HCT116 (cell line): ENCODE results near the gene ENO2. TPM values are rescaled to one million over a fixed set of nuclear protein-coding genes. Genes with fewer than 3 reads are reported as not detected.
A peak's percentile ranks its signal among the peaks of the same experiment; 100 is the strongest.

ENCODE experiments used
- ATAC-seq: fragments of 200-7000 bp; cut with Tn5 transposase; 2 replicates; pipeline ENCODE4 v1.9.1; 2020; ENCODE audit warnings: mild to moderate bottlenecking, moderate library complexity
- BruUV-seq: library from RNA; stranded (reverse); fragments of 400-500 nt; replicated peaks from 2 replicates; lab custom pipeline; 2021; lab: Mats Ljungman, UMichigan
- CTCF ChIA-PET: fragments of 300-600 bp; sonication (Branson Sonifier 250); formaldehyde crosslinking; loops from one replicate; lab custom pipeline; 2021; ENCODE audit warnings: antibody characterized with exemption; lab: Charles Lee
- POLR2A ChIA-PET: fragments of 300-600, 350-600 bp; sonication (Branson Sonifier 250); formaldehyde crosslinking; loops from one replicate; lab custom pipeline; 2021; ENCODE audit warnings: antibody characterized with exemption; lab: Charles Lee
- RAD21 ChIA-PET, 2 experiments: fragments of 300-600 bp; sonication (Branson Sonifier 250); formaldehyde crosslinking; loops; one replicate each; lab custom pipeline; 2023; ENCODE audit warnings: low total read pairs in 2 of 2; ENCODE audit not compliant: uncharacterized antibody in 2 of 2, unreplicated experiment in 2 of 2, low non-redundant PET in 1 of 2; lab: Charles Lee
- DNase-seq: peaks from one replicate; pipeline ENCODE4 v3.0.0-alpha.2; 2010; ENCODE audit warnings: low read depth, low spot score
- H2AFZ ChIP-seq: fragments of 200-600 bp; shearing (Covaris generic), sonication (generic); 2 replicates; pipeline ENCODE4 v1.6.1; 2017; ENCODE audit warnings: low read depth, mixed run types, mixed read lengths, antibody characterized with exemption, low read length; ENCODE audit not compliant: poor library complexity, severe bottlenecking
- H3K27ac ChIP-seq: 2 replicates; pipeline ENCODE4 v1.5.1; 2012; ENCODE audit warnings: low read depth, low read length
- H3K27me3 ChIP-seq: fragments of 200-600 bp; sonication (generic); 2 replicates; pipeline ENCODE4 v1.6.1; 2016; ENCODE audit warnings: mixed run types, low read length, mixed read lengths; ENCODE audit not compliant: insufficient read depth
- H3K36me3 ChIP-seq, 2 experiments: fragments of 200-500 bp in 1 of 2; fragments of 200-600 bp in 1 of 2; sonication (Bioruptor generic) in 1 of 2; sonication (generic) in 1 of 2; 2 replicates each; pipeline versions ENCODE4 v1.5.1 to v1.6.1; 2014 to 2016; ENCODE audit warnings: low read length in 2 of 2, inconsistent platforms in 1 of 2, mixed read lengths in 1 of 2, mixed run types in 1 of 2; ENCODE audit not compliant: insufficient read depth in 2 of 2, control insufficient read depth in 1 of 2
- H3K4me1 ChIP-seq, 2 experiments: fragments of 200-600 bp in 1 of 2; sonication (generic) in 1 of 2; 2 replicates each; pipeline versions ENCODE4 v1.5.1 to v1.6.1; 2012 to 2017; ENCODE audit warnings: low read length in 2 of 2, inconsistent platforms in 1 of 2, mild to moderate bottlenecking in 1 of 2, mixed read lengths in 1 of 2, mixed run types in 1 of 2, moderate library complexity in 1 of 2; ENCODE audit not compliant: insufficient read depth in 2 of 2, control insufficient read depth in 1 of 2
- H3K4me2 ChIP-seq: fragments of 200-600 bp; sonication (generic); 2 replicates; pipeline ENCODE4 v1.6.1; 2017; ENCODE audit warnings: mixed run types, low read length, mixed read lengths
- H3K4me3 ChIP-seq, 2 experiments: fragments of 200-600 bp in 1 of 2; sonication (generic) in 1 of 2; replicated peaks in 1 of 2; 2 replicates each; pipeline ENCODE4 v1.5.1; 2011 to 2016; ENCODE audit warnings: low read length in 2 of 2, control low read depth in 1 of 2, low read depth in 1 of 2, mild to moderate bottlenecking in 1 of 2, mixed read lengths in 1 of 2, mixed run types in 1 of 2
- H3K79me2 ChIP-seq: fragments of 200-600 bp; sonication (generic); 2 replicates; pipeline ENCODE4 v1.6.1; 2017; ENCODE audit warnings: mild to moderate bottlenecking, mixed run types, low read length, moderate library complexity, mixed read lengths; ENCODE audit not compliant: insufficient read depth
- H3K9ac ChIP-seq: fragments of 200-600 bp; sonication (generic); 2 replicates; pipeline ENCODE4 v1.6.1; 2016; ENCODE audit warnings: low read length, mixed read lengths
- H3K9me2 ChIP-seq: fragments of 200-600 bp; sonication (generic), shearing (Covaris generic); 2 replicates; pipeline ENCODE4 v1.6.1; 2017; ENCODE audit warnings: mixed run types, mild to moderate bottlenecking, moderate library complexity; ENCODE audit not compliant: insufficient read depth
- H3K9me3 ChIP-seq, 2 experiments: fragments of 200-500 bp in 1 of 2; fragments of 200-600 bp in 1 of 2; sonication (Bioruptor generic) in 1 of 2; sonication (generic) in 1 of 2; 2 replicates each; pipeline ENCODE4 v1.6.1; 2014 to 2017; ENCODE audit warnings: low read length in 2 of 2, mixed read lengths in 2 of 2, inconsistent platforms in 1 of 2, low read depth in 1 of 2, mild to moderate bottlenecking in 1 of 2, mixed run types in 1 of 2, moderate library complexity in 1 of 2; ENCODE audit not compliant: control insufficient read depth in 1 of 2, insufficient read depth in 1 of 2
- H4K20me1 ChIP-seq: fragments of 200-600 bp; sonication (generic), shearing (Covaris generic); 2 replicates; pipeline ENCODE4 v1.6.1; 2017; ENCODE audit warnings: mixed run types, mild to moderate bottlenecking, moderate library complexity; ENCODE audit not compliant: insufficient read depth
- CBX3 ChIP-seq: IDR thresholded peaks from 2 replicates; pipeline ENCODE4 v1.6.1; 2012; ENCODE audit warnings: low read depth
- CEBPB ChIP-seq: IDR thresholded peaks from 2 replicates; pipeline ENCODE4 v1.6.1; 2012; ENCODE audit warnings: low read depth
- CTCF ChIP-seq, 3 experiments: fragments of 200-600 bp in 1 of 3; sonication (generic) in 1 of 3; IDR thresholded peaks in 2 of 3; conservative IDR thresholded peaks in 1 of 3; 2 replicates each; pipeline ENCODE4 v1.5.1; 2012 to 2017; ENCODE audit warnings: low read depth in 2 of 3, low read length in 2 of 3, antibody characterized with exemption in 1 of 3, borderline replicate concordance in 1 of 3, control low read depth in 1 of 3, mild to moderate bottlenecking in 1 of 3, mixed read lengths in 1 of 3, mixed run types in 1 of 3, moderate library complexity in 1 of 3; ENCODE audit not compliant: insufficient read depth in 1 of 3
- FOSL1 ChIP-seq: IDR thresholded peaks from 2 replicates; pipeline ENCODE4 v1.6.1; 2012; ENCODE audit warnings: low read depth
- POLR2AphosphoS5 ChIP-seq: IDR thresholded peaks from 2 replicates; pipeline ENCODE4 v1.6.1; 2011; ENCODE audit warnings: mild to moderate bottlenecking, low read depth, low read length, moderate library complexity
- YY1 ChIP-seq: IDR thresholded peaks from 2 replicates; pipeline ENCODE4 v1.6.1; 2011; ENCODE audit warnings: low read length, low read depth, moderate library complexity, mild to moderate bottlenecking; ENCODE audit not compliant: insufficient replicate concordance; ENCODE audit errors: extremely low read depth
- intact Hi-C: fragments of 100-400 bp; cut with micrococcal nuclease; formaldehyde crosslinking; loops from 2 replicates; pipeline ENCODE4 v1.10.0; 2022
- total RNA-seq: library from RNA; stranded (reverse); gene quantifications from one replicate; pipeline ENCODE4 v1.2.1, GENCODE V29; 2021; ENCODE audit not compliant: unreplicated experiment

ENO2 gene
- total RNA-seq, 1 experiment from 2014 or later: 117 TPM

- TF ChIP-seq FOSL1: no peak
Measured at GRCh38 chr12:6947615-6948014, 33.2 kb downstream of the ENO2 start (continued).

- Histone ChIP-seq H2AFZ (no peak overlapping the region), H3K9me2 (no peaks in the 10 kb centered on the region), H3K4me1 (peaks cover 24 to 51% of the 10 kb centered on the region in 2 experiments), H3K27ac (no peak overlapping the region), H3K4me2 (no peak overlapping the region), H3K79me2 (peaks cover 16% of the 10 kb centered on the region), H4K20me1 (no peaks in the 10 kb centered on the region), H3K9me3 (no peaks in the 10 kb centered on the region), H3K4me3 (no peak overlapping the region), H3K27me3 (no peaks in the 10 kb centered on the region), H3K9ac (no peak overlapping the region; the same call in 1 of the 2 replicates), H3K36me3 (no peaks in the 10 kb centered on the region)
- ATAC-seq: no peak
- TF ChIP-seq CEBPB: no peak
- TF ChIP-seq CBX3: no peak
- no peak for TF ChIP-seq YY1
- no peak for TF ChIP-seq POLR2AphosphoS5
- TF ChIP-seq CTCF (IDR thresholded peaks at IDR 0.05 in 2 of 3, conservative IDR thresholded peaks at IDR 0.05 in 1 of 3; ENCODE audit: borderline replicate concordance in 1 of 3, insufficient read depth in 1 of 3, low read depth in 2 of 3, low read length in 2 of 3): peak in 2 of 3 experiments; percentile 31 to 36; a peak in 4 of 6 replicates
- ChIA-PET RAD21 (no interaction called here), CTCF (interaction anchor here (1.0 kb wide), 1 partner anchor 16 kb away, joined by 3 read pairs; no protein-coding TSS in a partner anchor), POLR2A (interaction anchor here (7.7 kb wide), 1 partner anchor 13 kb away, joined by 269 read pairs; no protein-coding TSS in a partner anchor)
- BruUV-seq: no TSS peak
- intact Hi-C loops: loop anchor here (5.0 to 10.0 kb wide), 2 partner anchors 96 to 688 kb away; no protein-coding TSS in a partner anchor
- DNase-seq: no peak
Measured at GRCh38 chr12:6948873-6949594, 34.7 kb downstream of the ENO2 start.
